ENCODE data around the gene GPR4. TPM values are rescaled to one million over a fixed set of nuclear protein-coding genes. Genes with fewer than 3 reads are reported as not detected.

The GPR4 gene
- total RNA-seq, 1 experiment from 2014 or later, result 3.1 TPM

DNA sequence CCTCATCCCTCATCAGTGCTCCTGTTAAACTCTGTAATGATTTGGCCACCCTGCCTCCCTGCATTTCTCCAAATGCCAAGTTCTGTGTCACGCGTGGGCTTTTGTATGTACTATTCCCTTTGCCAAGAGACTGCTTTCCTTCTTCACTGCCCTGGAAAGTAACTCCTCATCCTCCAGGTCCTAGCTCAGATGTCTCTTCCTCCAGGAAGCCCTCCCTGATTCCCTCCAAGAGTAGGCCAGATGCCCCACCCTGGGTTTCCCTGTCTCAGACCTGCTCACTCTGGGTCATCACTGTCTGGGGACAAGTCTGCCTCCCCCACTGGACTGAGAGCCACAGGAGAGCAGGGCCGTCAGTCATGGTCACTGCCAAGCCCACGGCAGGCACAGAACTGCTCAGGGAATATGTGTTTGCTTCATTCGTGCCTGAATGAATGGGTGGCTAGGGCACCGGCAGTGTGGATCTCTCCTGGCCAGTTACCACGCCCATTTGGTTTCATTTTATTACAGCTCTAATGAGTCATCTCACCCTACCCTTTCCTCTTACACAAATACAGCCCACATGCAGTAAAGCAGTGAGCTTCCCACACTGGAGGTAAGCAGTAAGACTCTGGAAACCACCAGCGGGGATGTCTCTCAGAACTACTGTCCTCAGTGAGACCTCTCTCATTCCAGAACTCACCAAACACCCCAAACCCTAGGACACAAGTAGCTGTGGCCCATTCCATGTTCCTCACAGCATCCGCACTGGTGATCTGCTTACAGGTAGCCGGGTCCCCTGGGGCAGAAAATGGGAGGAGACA lies 12.1 kb upstream of the GPR4 start:
- H3K79me2 ChIP-seq (ENCODE audit: low read length), result no peaks in the 10 kb centered on the region
- TF ChIP-seq, protein P1, sequence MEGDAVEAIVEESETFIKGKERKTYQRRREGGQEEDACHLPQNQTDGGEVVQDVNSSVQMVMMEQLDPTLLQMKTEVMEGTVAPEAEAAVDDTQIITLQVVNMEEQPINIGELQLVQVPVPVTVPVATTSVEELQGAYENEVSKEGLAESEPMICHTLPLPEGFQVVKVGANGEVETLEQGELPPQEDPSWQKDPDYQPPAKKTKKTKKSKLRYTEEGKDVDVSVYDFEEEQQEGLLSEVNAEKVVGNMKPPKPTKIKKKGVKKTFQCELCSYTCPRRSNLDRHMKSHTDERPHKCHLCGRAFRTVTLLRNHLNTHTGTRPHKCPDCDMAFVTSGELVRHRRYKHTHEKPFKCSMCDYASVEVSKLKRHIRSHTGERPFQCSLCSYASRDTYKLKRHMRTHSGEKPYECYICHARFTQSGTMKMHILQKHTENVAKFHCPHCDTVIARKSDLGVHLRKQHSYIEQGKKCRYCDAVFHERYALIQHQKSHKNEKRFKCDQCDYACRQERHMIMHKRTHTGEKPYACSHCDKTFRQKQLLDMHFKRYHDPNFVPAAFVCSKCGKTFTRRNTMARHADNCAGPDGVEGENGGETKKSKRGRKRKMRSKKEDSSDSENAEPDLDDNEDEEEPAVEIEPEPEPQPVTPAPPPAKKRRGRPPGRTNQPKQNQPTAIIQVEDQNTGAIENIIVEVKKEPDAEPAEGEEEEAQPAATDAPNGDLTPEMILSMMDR (conservative IDR thresholded peaks at IDR 0.05; ENCODE audit: low read depth, low read length), result no peak
- TF ChIP-seq EZH2 (IDR thresholded peaks at IDR 0.05; ENCODE audit: low read length, unreplicated experiment), result no peak
- TF ChIP-seq EZH2phosphoT487 (IDR thresholded peaks at IDR 0.05; ENCODE audit: borderline replicate concordance, low read length), result no peak
- no peaks in the 10 kb centered on the region for H4K20me1 ChIP-seq (ENCODE audit: low read length)
- H3K9me3 ChIP-seq (ENCODE audit: low read length), result no peaks in the 10 kb centered on the region
- H3K4me3 ChIP-seq (ENCODE audit: low read length), result peak overlapping the region; percentile 50
- DNase-seq (peak; percentile 92), ATAC-seq (peak; percentile 80)
- intact Hi-C loops (cut with micrococcal nuclease), result no loop called here
- peaks cover 4% of the 10 kb centered on the region for H3F3A ChIP-seq (ENCODE audit: low read length, unreplicated experiment)
- H3K9ac ChIP-seq (ENCODE audit: low read length), result peak overlapping the region; percentile 84
- peaks cover 24% of the 10 kb centered on the region for H3K4me1 ChIP-seq (ENCODE audit: insufficient read depth, low read length)
- H3K9me2 ChIP-seq (replicated peaks; ENCODE audit: low read length), result no peaks in the 10 kb centered on the region
- peaks cover 10% of the 10 kb centered on the region; the same call in 1 of the 2 replicates for H3K36me3 ChIP-seq (ENCODE audit: low read depth, low read length)
- BruUV-seq (replicated peaks), result TSS peak; percentile 51
- H2AFZ ChIP-seq (ENCODE audit: low read length), result no peak overlapping the region
- no peaks in the 10 kb centered on the region for H3K27me3 ChIP-seq (ENCODE audit: low read length)
- peak overlapping the region; percentile 81 for H3K4me2 ChIP-seq (ENCODE audit: low read length)
- ChIA-PET POLR2A (ENCODE audit: unreplicated experiment) (interaction anchor here (0.6 kb wide), 1 partner anchor 27 kb away, joined by 5 read pairs; no protein-coding TSS in a partner anchor), CTCF (interaction anchor here (1.0 kb wide), 1 partner anchor 27 kb away, joined by 4 read pairs; no protein-coding TSS in a partner anchor)
- peak overlapping the region; percentile 99 for H3K27ac ChIP-seq (ENCODE audit: low read length)

GRCh38 chr19:45608948-45609347 lies 6.9 kb upstream of the GPR4 start:
- Histone ChIP-seq H3K9me3 (ENCODE audit: low read length) (no peaks in the 10 kb centered on the region), H3K27me3 (ENCODE audit: low read length) (no peaks in the 10 kb centered on the region), H3K4me3 (ENCODE audit: low read length) (no peak overlapping the region), H3K79me2 (ENCODE audit: low read length) (no peaks in the 10 kb centered on the region), H3K9me2 (replicated peaks; ENCODE audit: low read length) (no peaks in the 10 kb centered on the region), H3F3A (ENCODE audit: low read length, unreplicated experiment) (no peaks in the 10 kb centered on the region), H4K20me1 (ENCODE audit: low read length) (no peaks in the 10 kb centered on the region), H3K36me3 (ENCODE audit: low read depth, low read length) (peaks cover 10% of the 10 kb centered on the region; the same call in 1 of the 2 replicates), H3K4me2 (ENCODE audit: low read length) (no peak overlapping the region), H3K27ac (ENCODE audit: low read length) (no peak overlapping the region), H3K9ac (ENCODE audit: low read length) (no peak overlapping the region), H2AFZ (ENCODE audit: low read length) (no peak overlapping the region), H3K4me1 (ENCODE audit: insufficient read depth, low read length) (peaks cover 18% of the 10 kb centered on the region)
- CTCF ChIA-PET, result no interaction called here
- intact Hi-C loops (cut with micrococcal nuclease), result no loop called here
- ATAC-seq, result no peak
- POLR2A ChIA-PET (ENCODE audit: unreplicated experiment), result no interaction called here
- BruUV-seq (replicated peaks), result no TSS peak
- TF ChIP-seq, protein P1 (conservative IDR thresholded peaks at IDR 0.05; ENCODE audit: low read depth, low read length), result no peak
- TF ChIP-seq EZH2 (IDR thresholded peaks at IDR 0.05; ENCODE audit: low read length, unreplicated experiment) (no peak), EZH2phosphoT487 (IDR thresholded peaks at IDR 0.05; ENCODE audit: borderline replicate concordance, low read length) (no peak)
- DNase-seq, result no peak
